WTC11 (cell line): ENCODE measurements around the gene HOXD8. TPM values are rescaled to one million over a fixed set of nuclear protein-coding genes. Genes with fewer than 3 reads are reported as not detected.
A peak's percentile ranks its signal among the peaks of the same experiment; 100 is the strongest.

Experiments
- ATAC-seq: fragments of 200-7000 bp; cut with Tn5 transposase; 2 replicates; pipeline ENCODE4 v1.10.0; 2021; ENCODE audit warnings: mild to moderate bottlenecking, moderate library complexity
- CTCF ChIA-PET: fragments of 300-600 bp; sonication (Branson Sonifier 250); formaldehyde crosslinking; loops from one replicate; lab custom pipeline; 2021; ENCODE audit warnings: antibody characterized with exemption; lab: Charles Lee
- POLR2A ChIA-PET: fragments of 350-600 bp; sonication (Branson Sonifier 250); formaldehyde crosslinking; loops from one replicate; lab custom pipeline; 2021; ENCODE audit warnings: antibody characterized with exemption; lab: Charles Lee
- DNase-seq: peaks from one replicate; pipeline ENCODE4 v3.0.0; 2021; ENCODE audit warnings: low spot score
- H3K27ac Mint-ChIP-seq: 2 replicates; pipeline ENCODE4 v1.8.0; 2021; ENCODE audit warnings: mixed read lengths
- H3K27me3 Mint-ChIP-seq: 2 replicates; pipeline ENCODE4 v1.8.0; 2021; ENCODE audit warnings: low read depth, mild to moderate bottlenecking, moderate library complexity, mixed read lengths
- H3K36me3 Mint-ChIP-seq: 2 replicates; pipeline ENCODE4 v1.8.0; 2021; ENCODE audit warnings: mixed read lengths
- H3K4me1 Mint-ChIP-seq: 2 replicates; pipeline ENCODE4 v1.8.0; 2022; ENCODE audit warnings: mixed read lengths
- H3K4me3 Mint-ChIP-seq: 2 replicates; pipeline ENCODE4 v1.8.0; 2021; ENCODE audit warnings: mild to moderate bottlenecking, moderate library complexity, mixed read lengths
- H3K9me3 Mint-ChIP-seq: 2 replicates; pipeline ENCODE4 v1.8.0; 2021; ENCODE audit warnings: mixed read lengths
- CDX4 ChIP-seq: fragments of 250-450 bp; sonication (Bioruptor Pico); IDR thresholded peaks from 2 replicates; pipeline ENCODE4 v1.9.0; 2021; ENCODE audit warnings: moderate library complexity, mild to moderate bottlenecking, inconsistent platforms, borderline replicate concordance
- NR1H2 ChIP-seq: sonication (generic); formaldehyde crosslinking; IDR thresholded peaks from 2 replicates; pipeline ENCODE4 v1.9.0; 2021; ENCODE audit warnings: mild to moderate bottlenecking, moderate library complexity, missing genetic modification reagents
- NR2C2 ChIP-seq: sonication (generic); formaldehyde crosslinking; IDR thresholded peaks from 2 replicates; pipeline ENCODE4 v1.8.0; 2022; ENCODE audit warnings: mild to moderate bottlenecking, missing genetic modification reagents
- PRDM15 ChIP-seq: sonication (generic); formaldehyde crosslinking; IDR thresholded peaks from 2 replicates; pipeline ENCODE4 v1.8.0; 2022; ENCODE audit warnings: missing genetic modification reagents
- SMAD3 ChIP-seq: sonication (generic); formaldehyde crosslinking; IDR thresholded peaks from 2 replicates; pipeline ENCODE4 v1.8.0; 2022; ENCODE audit warnings: missing genetic modification reagents, mild to moderate bottlenecking, borderline replicate concordance
- SMAD4 ChIP-seq: sonication (generic); formaldehyde crosslinking; IDR thresholded peaks from 2 replicates; pipeline ENCODE4 v1.8.0; 2022; ENCODE audit warnings: mild to moderate bottlenecking, missing genetic modification reagents
- USF1 ChIP-seq: sonication (generic); formaldehyde crosslinking; IDR thresholded peaks from 2 replicates; pipeline ENCODE4 v1.8.0; 2022; ENCODE audit warnings: mild to moderate bottlenecking, missing genetic modification reagents
- USF2 ChIP-seq: sonication (generic); formaldehyde crosslinking; IDR thresholded peaks from 2 replicates; pipeline ENCODE4 v1.8.1; 2023; ENCODE audit warnings: mild to moderate bottlenecking, missing genetic modification reagents, moderate library complexity
- ZNF219 ChIP-seq: sonication (generic); formaldehyde crosslinking; IDR thresholded peaks from 2 replicates; pipeline ENCODE4 v1.8.0; 2023; ENCODE audit warnings: missing genetic modification reagents, mild to moderate bottlenecking, borderline replicate concordance
- ZNF232 ChIP-seq: sonication (generic); formaldehyde crosslinking; IDR thresholded peaks from 2 replicates; pipeline ENCODE4 v1.8.0; 2022; ENCODE audit warnings: mild to moderate bottlenecking, missing genetic modification reagents
- ZNF281 ChIP-seq: sonication (generic); formaldehyde crosslinking; IDR thresholded peaks from 2 replicates; pipeline ENCODE4 v1.8.0; 2023; ENCODE audit warnings: mild to moderate bottlenecking, missing genetic modification reagents
- ZNF317 ChIP-seq: sonication (generic); formaldehyde crosslinking; IDR thresholded peaks from 2 replicates; pipeline ENCODE4 v1.8.1; 2023; ENCODE audit warnings: low read depth, mild to moderate bottlenecking, moderate library complexity, missing genetic modification reagents, borderline replicate concordance
- ZNF423 ChIP-seq: fragments of 250-450 bp; sonication (Bioruptor Pico); IDR thresholded peaks from 2 replicates; pipeline ENCODE4 v2.1.2; 2022; ENCODE audit warnings: mild to moderate bottlenecking, moderate library complexity
- total RNA-seq: library from RNA; stranded (reverse); gene quantifications from 3 replicates; pipeline ENCODE4 v1.2.3, GENCODE V29; 2021
- TF ChIP-seq, protein P1 (sequence below): sonication (generic); formaldehyde crosslinking; IDR thresholded peaks from 2 replicates; pipeline ENCODE4 v1.8.1; 2022; ENCODE audit warnings: low read depth, mild to moderate bottlenecking, moderate library complexity, missing genetic modification reagents, borderline replicate concordance
- TF ChIP-seq, protein P2 (sequence below): sonication (generic); formaldehyde crosslinking; IDR thresholded peaks from 2 replicates; pipeline ENCODE4 v1.8.0; 2022; ENCODE audit warnings: mild to moderate bottlenecking, missing genetic modification reagents
- TF ChIP-seq, protein P3 (sequence below): sonication (generic); formaldehyde crosslinking; IDR thresholded peaks from 2 replicates; pipeline ENCODE4 v1.8.1; 2023; ENCODE audit warnings: mild to moderate bottlenecking, missing genetic modification reagents
- TF ChIP-seq, protein P4 (sequence below): sonication (generic); formaldehyde crosslinking; IDR thresholded peaks from 2 replicates; pipeline ENCODE4 v1.8.0; 2022; ENCODE audit warnings: mild to moderate bottlenecking, missing genetic modification reagents

HOXD8 gene
- total RNA-seq, 1 experiment from 2014 or later: not detected

- ATAC-seq: peak; percentile 46
- no peak for TF ChIP-seq CDX4 (CRISPR knock-in tag)
- no peak for TF ChIP-seq SMAD3 (CRISPR knock-in tag)
- peak; percentile 71 for TF ChIP-seq PRDM15 (CRISPR knock-in tag)
- TF ChIP-seq, protein P1, sequence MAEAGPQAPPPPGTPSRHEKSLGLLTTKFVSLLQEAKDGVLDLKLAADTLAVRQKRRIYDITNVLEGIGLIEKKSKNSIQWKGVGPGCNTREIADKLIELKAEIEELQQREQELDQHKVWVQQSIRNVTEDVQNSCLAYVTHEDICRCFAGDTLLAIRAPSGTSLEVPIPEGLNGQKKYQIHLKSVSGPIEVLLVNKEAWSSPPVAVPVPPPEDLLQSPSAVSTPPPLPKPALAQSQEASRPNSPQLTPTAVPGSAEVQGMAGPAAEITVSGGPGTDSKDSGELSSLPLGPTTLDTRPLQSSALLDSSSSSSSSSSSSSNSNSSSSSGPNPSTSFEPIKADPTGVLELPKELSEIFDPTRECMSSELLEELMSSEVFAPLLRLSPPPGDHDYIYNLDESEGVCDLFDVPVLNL (CRISPR knock-in tag): no peak
- Mint-ChIP-seq H3K9me3 (no peaks in the 10 kb centered on the region), H3K4me1 (peaks cover 41% of the 10 kb centered on the region), H3K4me3 (peak overlapping the region; percentile 67), H3K27me3 (peaks cover 100% of the 10 kb centered on the region), H3K27ac (no peak overlapping the region), H3K36me3 (peaks cover 2% of the 10 kb centered on the region; the same call in 1 of the 2 replicates)
- CTCF ChIA-PET: interaction anchor here (0.6 to 5.5 kb wide), 5 partner anchors 12 to 460 kb away, joined by 3 to 31 read pairs (median 3); no protein-coding TSS in a partner anchor
- POLR2A ChIA-PET: no interaction called here
- no peak for DNase-seq
Measured at GRCh38 chr2:176177580-176178037, 48.1 kb downstream of the HOXD8 start.

GRCh38 chr2:176178038-176178756 is 48.7 kb downstream of the HOXD8 start:
- no peak for DNase-seq
- POLR2A ChIA-PET: no interaction called here
- Mint-ChIP-seq H3K9me3 (no peaks in the 10 kb centered on the region), H3K4me3 (peak overlapping the region; percentile 67), H3K36me3 (no peaks in the 10 kb centered on the region), H3K27me3 (peaks cover 100% of the 10 kb centered on the region), H3K27ac (no peak overlapping the region), H3K4me1 (peaks cover 39% of the 10 kb centered on the region)
- ATAC-seq: peak; percentile 60
- CTCF ChIA-PET: interaction anchor here (1.0 to 5.5 kb wide), 7 partner anchors 9 to 460 kb away, joined by 3 to 31 read pairs (median 4); no protein-coding TSS in a partner anchor
- TF ChIP-seq ZNF219 (CRISPR knock-in tag): 0 out of 2 replicates have a peak, but pooled peaks have one; percentile 13
- no peak for TF ChIP-seq NR1H2
- TF ChIP-seq, protein P2, sequence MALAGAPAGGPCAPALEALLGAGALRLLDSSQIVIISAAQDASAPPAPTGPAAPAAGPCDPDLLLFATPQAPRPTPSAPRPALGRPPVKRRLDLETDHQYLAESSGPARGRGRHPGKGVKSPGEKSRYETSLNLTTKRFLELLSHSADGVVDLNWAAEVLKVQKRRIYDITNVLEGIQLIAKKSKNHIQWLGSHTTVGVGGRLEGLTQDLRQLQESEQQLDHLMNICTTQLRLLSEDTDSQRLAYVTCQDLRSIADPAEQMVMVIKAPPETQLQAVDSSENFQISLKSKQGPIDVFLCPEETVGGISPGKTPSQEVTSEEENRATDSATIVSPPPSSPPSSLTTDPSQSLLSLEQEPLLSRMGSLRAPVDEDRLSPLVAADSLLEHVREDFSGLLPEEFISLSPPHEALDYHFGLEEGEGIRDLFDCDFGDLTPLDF (CRISPR knock-in tag): no peak
- TF ChIP-seq NR2C2 (CRISPR knock-in tag): no peak
- peak; percentile 22; the same call in 1 of the 2 replicates for TF ChIP-seq ZNF423 (CRISPR knock-in tag)
- TF ChIP-seq ZNF317 (CRISPR knock-in tag): no peak
- no peak for TF ChIP-seq SMAD4 (CRISPR knock-in tag)
- TF ChIP-seq ZNF281 (CRISPR knock-in tag): no peak
- peak; percentile 64 for TF ChIP-seq USF1 (CRISPR knock-in tag)
- TF ChIP-seq USF2 (CRISPR knock-in tag): peak; percentile 82
- TF ChIP-seq ZNF232 (CRISPR knock-in tag): no peak
- TF ChIP-seq, protein P3, sequence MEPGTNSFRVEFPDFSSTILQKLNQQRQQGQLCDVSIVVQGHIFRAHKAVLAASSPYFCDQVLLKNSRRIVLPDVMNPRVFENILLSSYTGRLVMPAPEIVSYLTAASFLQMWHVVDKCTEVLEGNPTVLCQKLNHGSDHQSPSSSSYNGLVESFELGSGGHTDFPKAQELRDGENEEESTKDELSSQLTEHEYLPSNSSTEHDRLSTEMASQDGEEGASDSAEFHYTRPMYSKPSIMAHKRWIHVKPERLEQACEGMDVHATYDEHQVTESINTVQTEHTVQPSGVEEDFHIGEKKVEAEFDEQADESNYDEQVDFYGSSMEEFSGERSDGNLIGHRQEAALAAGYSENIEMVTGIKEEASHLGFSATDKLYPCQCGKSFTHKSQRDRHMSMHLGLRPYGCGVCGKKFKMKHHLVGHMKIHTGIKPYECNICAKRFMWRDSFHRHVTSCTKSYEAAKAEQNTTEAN: no peak
- TF ChIP-seq, protein P4, sequence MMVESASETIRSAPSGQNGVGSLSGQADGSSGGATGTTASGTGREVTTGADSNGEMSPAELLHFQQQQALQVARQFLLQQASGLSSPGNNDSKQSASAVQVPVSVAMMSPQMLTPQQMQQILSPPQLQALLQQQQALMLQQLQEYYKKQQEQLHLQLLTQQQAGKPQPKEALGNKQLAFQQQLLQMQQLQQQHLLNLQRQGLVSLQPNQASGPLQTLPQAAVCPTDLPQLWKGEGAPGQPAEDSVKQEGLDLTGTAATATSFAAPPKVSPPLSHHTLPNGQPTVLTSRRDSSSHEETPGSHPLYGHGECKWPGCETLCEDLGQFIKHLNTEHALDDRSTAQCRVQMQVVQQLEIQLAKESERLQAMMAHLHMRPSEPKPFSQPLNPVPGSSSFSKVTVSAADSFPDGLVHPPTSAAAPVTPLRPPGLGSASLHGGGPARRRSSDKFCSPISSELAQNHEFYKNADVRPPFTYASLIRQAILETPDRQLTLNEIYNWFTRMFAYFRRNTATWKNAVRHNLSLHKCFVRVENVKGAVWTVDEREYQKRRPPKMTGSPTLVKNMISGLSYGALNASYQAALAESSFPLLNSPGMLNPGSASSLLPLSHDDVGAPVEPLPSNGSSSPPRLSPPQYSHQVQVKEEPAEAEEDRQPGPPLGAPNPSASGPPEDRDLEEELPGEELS: no peak
